A549 (cell line): ENCODE data around the gene RFC1.

Experiments used
- BHLHE40 ChIP-seq: IDR thresholded peaks from 2 replicates; pipeline ENCODE4 v1.6.1; 2012; ENCODE audit warnings: low read depth, low read length, inconsistent platforms
- CEBPB ChIP-seq, 2 experiments: fragments of >200 bp in 1 of 2; sonication (Bioruptor Twin) in 1 of 2; formaldehyde crosslinking in 1 of 2; IDR thresholded peaks; 2 replicates each; pipeline ENCODE4 v1.6.1; 2012 to 2016
- CHD2 ChIP-seq: fragments of 150-350 bp; IDR thresholded peaks from 2 replicates; pipeline ENCODE4 v1.6.1; 2014; ENCODE audit warnings: low read length; ENCODE audit not compliant: partially characterized antibody
- FOSL2 ChIP-seq, 2 experiments: fragments of 450-650 bp in 1 of 2; fragments of >200 bp in 1 of 2; sonication (Bioruptor Twin) in 1 of 2; formaldehyde crosslinking; IDR thresholded peaks; 2 replicates each; pipeline versions ENCODE4 v1.5.0 to v1.6.1; 2016 to 2020; ENCODE audit warnings: mild to moderate bottlenecking in 1 of 2, moderate library complexity in 1 of 2
- HDAC2 ChIP-seq: fragments of 200-600 bp; sonication (generic); IDR thresholded peaks from 2 replicates; pipeline ENCODE4 v1.6.1; 2016
- HOXB5 ChIP-seq: fragments of 250-450 bp; sonication (Bioruptor Pico); IDR thresholded peaks from 2 replicates; pipeline ENCODE4 v1.5.0; 2020; ENCODE audit warnings: mild to moderate bottlenecking, moderate library complexity
- POLR2A ChIP-seq: IDR thresholded peaks from 2 replicates; pipeline ENCODE4 v1.6.1; 2012; ENCODE audit warnings: mild to moderate bottlenecking, low read length
- SMC3 ChIP-seq: fragments of >200 bp; sonication (Bioruptor Twin); formaldehyde crosslinking; IDR thresholded peaks from 3 replicates; pipeline ENCODE4 v1.6.1; 2018; ENCODE audit warnings: inconsistent platforms
- TF ChIP-seq, protein P1 (sequence below): fragments of >200 bp; sonication (Bioruptor Twin); formaldehyde crosslinking; IDR thresholded peaks from 3 replicates; pipeline ENCODE4 v1.5.1; 2016

DNA sequence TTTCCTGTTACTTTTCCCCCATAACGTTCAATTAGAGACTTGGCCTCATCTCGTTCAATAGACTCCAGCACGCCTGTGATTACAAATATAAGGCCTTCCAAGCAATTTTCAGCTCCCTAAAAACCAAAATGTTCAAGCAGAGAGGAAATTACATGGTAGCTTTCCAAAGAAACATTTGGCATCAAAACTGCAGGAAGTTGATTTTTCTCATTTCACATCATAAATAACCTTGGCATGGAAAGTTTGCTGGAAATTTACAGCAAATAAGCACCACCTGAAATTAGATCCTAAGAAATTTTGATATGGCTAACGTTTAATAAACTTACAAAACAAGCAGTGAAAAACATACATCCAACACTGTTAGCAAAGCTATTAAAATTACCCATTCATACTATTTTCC is 53.3 kb downstream of the RFC1 start:
- TF ChIP-seq, protein P1, sequence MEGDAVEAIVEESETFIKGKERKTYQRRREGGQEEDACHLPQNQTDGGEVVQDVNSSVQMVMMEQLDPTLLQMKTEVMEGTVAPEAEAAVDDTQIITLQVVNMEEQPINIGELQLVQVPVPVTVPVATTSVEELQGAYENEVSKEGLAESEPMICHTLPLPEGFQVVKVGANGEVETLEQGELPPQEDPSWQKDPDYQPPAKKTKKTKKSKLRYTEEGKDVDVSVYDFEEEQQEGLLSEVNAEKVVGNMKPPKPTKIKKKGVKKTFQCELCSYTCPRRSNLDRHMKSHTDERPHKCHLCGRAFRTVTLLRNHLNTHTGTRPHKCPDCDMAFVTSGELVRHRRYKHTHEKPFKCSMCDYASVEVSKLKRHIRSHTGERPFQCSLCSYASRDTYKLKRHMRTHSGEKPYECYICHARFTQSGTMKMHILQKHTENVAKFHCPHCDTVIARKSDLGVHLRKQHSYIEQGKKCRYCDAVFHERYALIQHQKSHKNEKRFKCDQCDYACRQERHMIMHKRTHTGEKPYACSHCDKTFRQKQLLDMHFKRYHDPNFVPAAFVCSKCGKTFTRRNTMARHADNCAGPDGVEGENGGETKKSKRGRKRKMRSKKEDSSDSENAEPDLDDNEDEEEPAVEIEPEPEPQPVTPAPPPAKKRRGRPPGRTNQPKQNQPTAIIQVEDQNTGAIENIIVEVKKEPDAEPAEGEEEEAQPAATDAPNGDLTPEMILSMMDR, result no peak
- TF ChIP-seq CHD2 (no peak), POLR2A (no peak), HDAC2 (no peak), HOXB5 (CRISPR knock-in tag) (no peak), FOSL2 (IDR thresholded peaks at IDR 0.05) (no peak), FOSL2 (CRISPR knock-in tag; IDR thresholded peaks at IDR 0.05) (no peak), CEBPB (IDR thresholded peaks at IDR 0.05) (no peak), SMC3 (no peak), BHLHE40 (no peak)
